ENCODE measurements around the gene GALNT2. TPM values are rescaled to one million over a fixed set of nuclear protein-coding genes. Genes with fewer than 3 reads are reported as not detected.
A peak's percentile ranks its signal among the peaks of the same experiment; 100 is the strongest.

Gene GALNT2
- total and polyA plus RNA-seq, 2 of the 13 experiments (the other 11 are each of a cell fraction or from before 2014, with no cell fraction given) = 39.3 to 39.6 TPM

GRCh38 chr1:230158415-230159291 lies 91.6 kb downstream of the GALNT2 start (continued):
- TF ChIP-seq RERE (CRISPR knock-in tag; IDR thresholded peaks at IDR 0.05; ENCODE audit: low read depth) (peak; percentile 90), ZBTB21 (CRISPR knock-in tag; IDR thresholded peaks at IDR 0.05) (peak; percentile 69), ZNF652 (CRISPR knock-in tag; IDR thresholded peaks at IDR 0.05; ENCODE audit: borderline replicate concordance, low read depth) (0 out of 2 replicates have a peak, but pooled peaks have one; percentile 35), SIN3B (IDR thresholded peaks at IDR 0.05; ENCODE audit: low read length) (no peak), ZNF296 (CRISPR knock-in tag; conservative IDR thresholded peaks at IDR 0.05) (no peak), KIAA2018 (CRISPR knock-in tag; IDR thresholded peaks at IDR 0.05; ENCODE audit: borderline replicate concordance) (no peak), KDM3A (CRISPR knock-in tag; IDR thresholded peaks at IDR 0.05; ENCODE audit: low read depth) (peak; percentile 88; the same call in 1 of the 2 replicates), ARHGAP35 (CRISPR knock-in tag; IDR thresholded peaks at IDR 0.05; ENCODE audit: borderline replicate concordance) (no peak), ZNF773 (CRISPR knock-in tag; IDR thresholded peaks at IDR 0.05; ENCODE audit: borderline replicate concordance) (no peak), ASH2L (IDR thresholded peaks at IDR 0.05; ENCODE audit: insufficient read length, low read depth, low read length) (peak; percentile 76), ZKSCAN1 (IDR thresholded peaks at IDR 0.05; ENCODE audit: low read length) (no peak), ZNF101 (CRISPR knock-in tag; IDR thresholded peaks at IDR 0.05; ENCODE audit: borderline replicate concordance, low read depth) (no peak; the same call in 1 of the 2 replicates), ZSCAN30 (CRISPR knock-in tag; IDR thresholded peaks at IDR 0.05) (no peak), HOXA5 (CRISPR knock-in tag; IDR thresholded peaks at IDR 0.05) (peak; percentile 95; the same call in 1 of the 2 replicates)

All from HepG2 (cell line).